Body of pancreas (tissue), 4 donors: ENCODE results near the gene PRDX6.
"Not testable (repeated sequence)": the region's sequence is repeated elsewhere in the genome, so short reads cannot be mapped to it uniquely, and the experiment has no call there.

ENCODE experiments used
- CTCF ChIP-seq, 7 experiments: fragments of 450-650 bp in 4 of 7; fragments of 200-600 bp in 3 of 7; sonication (generic) in 3 of 7; IDR thresholded peaks; one replicate each; pipeline ENCODE4 v1.5.1; 2016 to 2019; ENCODE audit warnings: antibody characterized with exemption in 7 of 7
- POLR2A ChIP-seq, 3 donors: fragments of 450-650 bp; IDR thresholded peaks; one replicate each; pipeline ENCODE4 v1.6.1; 2016; ENCODE audit warnings: antibody characterized with exemption in 3 of 3, mild to moderate bottlenecking in 2 of 3

GRCh38 chr1:173464185-173464584, 12.9 kb upstream of the PRDX6 start:
- not testable (repeated sequence) for TF ChIP-seq CTCF, POLR2A (IDR thresholded peaks at IDR 0.05)
